Ovary (tissue), 9 donors: ENCODE data around the gene PTGES. TPM values are rescaled to one million over a fixed set of nuclear protein-coding genes. Genes with fewer than 3 reads are reported as not detected.

ENCODE experiments used
- DNase-seq, 5 donors: peaks; one replicate each; pipeline ENCODE4 v3.0.0-alpha.2; 2019 to 2020
- H3K27ac ChIP-seq, 2 donors: fragments of 200-600 bp; one replicate each; pipeline versions ENCODE4 v1.5.1 to v1.8.0; 2019 to 2022
- H3K27me3 ChIP-seq: fragments of 200-600 bp; one replicate; pipeline ENCODE4 v1.8.0; 2022
- H3K36me3 ChIP-seq: fragments of 200-600 bp; sonication (generic); one replicate; pipeline ENCODE4 v1.5.1; 2019
- H3K4me1 ChIP-seq: one replicate; pipeline ENCODE4 v1.8.1; 2013; ENCODE audit warnings: mild to moderate bottlenecking, moderate library complexity; ENCODE audit not compliant: insufficient read depth
- H3K4me3 ChIP-seq: fragments of 200-600 bp; sonication (generic); one replicate; pipeline ENCODE4 v1.5.1; 2017
- H3K9me3 ChIP-seq, 2 donors: fragments of 200-600 bp in 1 of 2; sonication (generic) in 1 of 2; one replicate each; pipeline versions ENCODE4 v1.5.1 to v1.8.1; 2013 to 2019; ENCODE audit warnings: mild to moderate bottlenecking in 1 of 2, moderate library complexity in 1 of 2
- EP300 ChIP-seq: sonication (generic); formaldehyde crosslinking; IDR thresholded peaks from one replicate; pipeline ENCODE4 v1.6.1; 2017; ENCODE audit warnings: antibody characterized with exemption
- POLR2A ChIP-seq: fragments of 450-650 bp; IDR thresholded peaks from one replicate; pipeline ENCODE4 v1.6.1; 2017; ENCODE audit warnings: antibody characterized with exemption, mild to moderate bottlenecking, moderate library complexity
- WGBS, 3 donors: extraction: QIAGEN DNeasy Blood & Tissue Kit in 1 of 3; methylation state at CpG; one replicate each; pipeline versions ENCODE4 v1.1.5 to v1.1.7; 2013 to 2017; 5-methylcytosine and 5-hydroxymethylcytosine counted together
- intact Hi-C, 4 donors: fragments of 100-400 bp; cut with DNase I; formaldehyde crosslinking; loops; one replicate each; pipeline versions ENCODE4 v1.11.0 to v1.15.1; 2022 to 2023
- polyA plus RNA-seq, 2 donors: library from polyadenylated mRNA; stranded (reverse); fragments of 200-250 nt in 1 of 2; fragments of 350-450 nt in 1 of 2; fragmentation: Illumina TruSeq in 1 of 2; extraction: RNeasy Lipid Tissue Mini Kit (QIAGEN cat#74804) in 1 of 2; gene quantifications; one replicate each; pipeline ENCODE4 v1.2.3, GENCODE V29; 2013 to 2014
- total RNA-seq, 7 donors: library from RNA; depleted of rRNA in 2 of 7; stranded (reverse); fragments of >200 nt in 2 of 7; fragmentation: NEBNext Ultra II Directional in 3 of 7; extraction: Animal tissue kit (Norgen Biotek cat#: 25700) in 3 of 7; gene quantifications; one replicate each; pipeline versions ENCODE4 v1.1.0 to v1.2.4, GENCODE V29; 2016 to 2023
- TF ChIP-seq, protein P1 (sequence below), 3 donors: fragments of 450-650 bp in 2 of 3; fragments of 200-600 bp in 1 of 3; IDR thresholded peaks; one replicate each; pipeline versions ENCODE4 v1.5.1 to v1.8.0; 2016 to 2022; ENCODE audit warnings: antibody characterized with exemption in 3 of 3, mild to moderate bottlenecking in 1 of 3
- donor health status: DM: no; HTN: no; CAD: no; lungs with moderate emphysema.
- donor health status: DM: no; HTN: no; CAD: no.
- donor health status: Bipolar disorder and iron deficiency.
- donor health status: DM: yes; HTN: yes; CAD: no.
- donor health status: DM: no; HTN: no; CAD: no.
- donor health status: DM: yes; HTN: yes; CAD: no.

The PTGES gene
- total and polyA plus RNA-seq, 9 donors: 0.63 to 22.6 (median 1.6) TPM

DNA sequence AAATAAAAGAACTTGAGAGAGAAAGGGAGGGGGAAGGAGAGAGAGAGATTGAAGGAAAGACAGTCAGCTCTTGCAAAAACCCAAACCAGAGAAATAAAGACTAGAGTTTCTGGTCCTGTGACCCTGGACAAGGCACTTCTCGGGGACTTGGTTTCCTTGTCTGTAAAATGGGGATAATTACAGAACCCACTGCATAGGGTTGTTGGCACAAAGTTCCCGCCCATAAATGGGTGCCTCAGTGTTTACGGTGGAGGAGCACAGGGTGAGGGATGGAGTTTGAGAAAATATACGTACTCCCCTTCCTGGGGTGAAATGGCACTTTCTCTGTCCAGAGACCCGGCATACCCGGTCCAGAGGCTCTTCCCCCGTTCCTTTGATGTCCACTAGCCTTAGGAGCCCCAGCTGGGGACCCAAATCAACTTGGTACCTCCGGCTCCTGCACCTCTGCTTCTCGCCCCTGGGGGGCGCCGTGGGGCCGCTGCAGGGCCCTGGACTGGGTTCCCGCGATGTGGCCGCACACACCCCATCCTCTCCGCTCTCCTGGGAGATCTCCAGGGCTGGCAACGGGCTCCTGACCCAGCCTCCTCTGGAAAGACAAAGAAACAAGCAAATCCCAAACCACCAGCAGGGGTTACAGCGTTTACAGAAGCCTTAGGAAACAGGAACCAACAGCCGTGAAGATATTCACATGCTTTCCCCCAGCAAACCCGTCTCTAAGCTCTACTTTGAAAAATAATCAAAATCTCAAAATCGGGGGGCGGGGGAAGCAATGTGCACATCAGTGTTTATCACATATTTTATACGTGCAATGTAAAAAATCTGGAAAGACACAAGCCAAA, 26.3 kb downstream of the PTGES start:
- DNase-seq: peak; percentile 52 to 77 (median 59)
- no peaks in the 10 kb centered on the region for H3K27me3 ChIP-seq
- no peak overlapping the region for H3K27ac ChIP-seq
- intact Hi-C loops: no loop called here
- H3K4me3 ChIP-seq: no peak overlapping the region
- no peaks in the 10 kb centered on the region for H3K9me3 ChIP-seq
- no peaks in the 10 kb centered on the region for H3K36me3 ChIP-seq
- TF ChIP-seq EP300 (no peak), POLR2A (no peak)
- TF ChIP-seq, protein P1, sequence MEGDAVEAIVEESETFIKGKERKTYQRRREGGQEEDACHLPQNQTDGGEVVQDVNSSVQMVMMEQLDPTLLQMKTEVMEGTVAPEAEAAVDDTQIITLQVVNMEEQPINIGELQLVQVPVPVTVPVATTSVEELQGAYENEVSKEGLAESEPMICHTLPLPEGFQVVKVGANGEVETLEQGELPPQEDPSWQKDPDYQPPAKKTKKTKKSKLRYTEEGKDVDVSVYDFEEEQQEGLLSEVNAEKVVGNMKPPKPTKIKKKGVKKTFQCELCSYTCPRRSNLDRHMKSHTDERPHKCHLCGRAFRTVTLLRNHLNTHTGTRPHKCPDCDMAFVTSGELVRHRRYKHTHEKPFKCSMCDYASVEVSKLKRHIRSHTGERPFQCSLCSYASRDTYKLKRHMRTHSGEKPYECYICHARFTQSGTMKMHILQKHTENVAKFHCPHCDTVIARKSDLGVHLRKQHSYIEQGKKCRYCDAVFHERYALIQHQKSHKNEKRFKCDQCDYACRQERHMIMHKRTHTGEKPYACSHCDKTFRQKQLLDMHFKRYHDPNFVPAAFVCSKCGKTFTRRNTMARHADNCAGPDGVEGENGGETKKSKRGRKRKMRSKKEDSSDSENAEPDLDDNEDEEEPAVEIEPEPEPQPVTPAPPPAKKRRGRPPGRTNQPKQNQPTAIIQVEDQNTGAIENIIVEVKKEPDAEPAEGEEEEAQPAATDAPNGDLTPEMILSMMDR (IDR thresholded peaks at IDR 0.05): peak; percentile 40 to 71 (median 63)
- H3K4me1 ChIP-seq: no peaks in the 10 kb centered on the region
- 11 to 13% (median 13%) methylated on average over 23 of the region's 23 CpGs for WGBS, 3 donors

DNA sequence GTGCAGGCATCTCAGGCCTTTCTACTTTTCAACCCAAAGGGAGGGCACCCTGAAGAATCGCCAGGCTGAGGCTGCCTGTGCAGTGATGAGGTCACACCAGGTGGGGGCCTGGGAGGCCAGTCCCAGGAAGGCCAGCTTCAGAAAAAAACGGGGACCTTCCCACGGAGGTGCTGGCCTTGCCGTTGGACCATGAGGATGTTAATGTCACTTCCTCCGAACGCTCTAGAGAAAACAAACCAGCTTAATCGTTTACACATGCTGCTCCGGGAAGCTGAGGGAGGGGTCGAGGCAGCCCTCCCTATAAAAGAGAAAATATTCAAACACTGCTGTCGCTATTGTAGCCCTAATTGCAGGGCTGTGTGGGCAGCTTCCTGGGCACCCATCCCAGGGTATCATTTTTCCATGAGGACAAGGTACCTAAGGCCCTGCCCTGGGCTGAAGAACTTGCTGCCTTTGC, 27.0 kb downstream of the PTGES start:
- Histone ChIP-seq H3K9me3 (no peaks in the 10 kb centered on the region), H3K4me1 (no peaks in the 10 kb centered on the region), H3K27ac (no peak overlapping the region), H3K36me3 (no peaks in the 10 kb centered on the region), H3K27me3 (no peaks in the 10 kb centered on the region), H3K4me3 (no peak overlapping the region)
- TF ChIP-seq, protein P1 (IDR thresholded peaks at IDR 0.05): no peak
- TF ChIP-seq EP300: no peak
- intact Hi-C loops: loop anchor here in 1 of 4 donors (2.0 kb wide), 1 partner anchor 73 kb away; no protein-coding TSS in a partner anchor
- WGBS, 3 donors: 22 to 28% (median 28%) methylated on average over 10 of the region's 10 CpGs
- no peak for DNase-seq

DNA sequence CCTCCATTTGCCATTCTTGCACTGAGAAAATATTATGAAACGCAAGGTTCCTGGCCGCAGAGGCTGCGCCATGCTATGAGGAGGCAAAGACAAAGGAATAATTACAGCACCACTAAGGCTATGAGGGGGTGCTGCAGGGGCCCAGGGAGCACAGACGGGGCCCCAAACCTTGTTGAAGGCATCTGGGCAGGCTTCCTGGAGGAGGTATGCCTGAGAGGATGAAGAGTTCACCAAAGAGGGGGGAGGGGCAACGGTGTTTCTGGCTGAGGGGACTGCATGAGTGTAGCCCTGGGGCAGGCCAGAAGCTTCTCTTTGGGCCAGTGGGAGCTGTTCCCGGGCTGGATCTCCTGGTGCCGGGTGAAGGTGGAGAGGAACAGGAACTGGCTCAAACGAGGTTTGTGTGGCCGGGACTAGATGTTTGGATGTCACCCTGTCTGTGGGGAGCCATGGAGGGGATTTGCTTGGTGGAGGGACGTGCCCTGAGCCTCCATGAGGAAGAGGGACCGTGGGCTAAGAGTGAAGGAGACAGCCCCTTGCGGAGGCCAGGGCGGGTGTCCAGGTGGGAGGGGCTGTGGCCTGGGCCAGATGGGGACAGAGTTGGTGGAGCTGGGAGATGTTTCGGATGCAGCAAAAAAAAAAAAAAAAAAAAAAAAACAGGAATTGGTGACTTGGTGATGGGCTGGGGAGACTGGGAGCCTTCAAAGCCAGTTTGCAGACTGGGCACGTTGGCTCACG, 28.2 kb downstream of the PTGES start:
- 81 to 86% (median 83%) methylated on average over 16 of the region's 16 CpGs for WGBS, 3 donors
- TF ChIP-seq POLR2A: no peak
- TF ChIP-seq, protein P1 (IDR thresholded peaks at IDR 0.05): no peak
- no peak for TF ChIP-seq EP300
- Histone ChIP-seq H3K9me3 (no peaks in the 10 kb centered on the region), H3K4me1 (no peaks in the 10 kb centered on the region), H3K4me3 (no peak overlapping the region), H3K27me3 (no peaks in the 10 kb centered on the region), H3K27ac (no peak overlapping the region), H3K36me3 (no peaks in the 10 kb centered on the region)
- no peak for DNase-seq
- intact Hi-C loops: loop anchor here in 1 of 4 donors (2.0 kb wide), 1 partner anchor 72 kb away; no protein-coding TSS in a partner anchor

DNA sequence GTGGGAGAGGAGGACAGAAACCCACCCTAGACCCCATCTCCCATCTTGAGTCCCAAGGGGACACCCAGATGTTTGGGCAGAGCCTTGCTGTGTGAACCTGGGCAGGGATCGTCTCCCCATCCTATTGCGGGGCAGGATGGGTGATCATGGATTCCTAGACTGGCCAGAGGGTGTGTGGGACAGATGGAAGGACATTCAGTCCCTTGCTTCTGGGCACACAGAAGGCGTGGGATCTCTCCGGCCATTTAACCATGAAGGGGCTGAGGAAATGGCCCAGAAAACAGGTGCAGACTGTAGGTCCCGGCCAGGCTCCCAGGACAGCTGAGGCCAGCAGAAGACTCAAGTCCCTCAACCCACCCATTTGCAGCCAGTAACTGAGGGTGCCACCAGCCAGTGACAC, 29.9 kb downstream of the PTGES start:
- H3K4me3 ChIP-seq: no peak overlapping the region
- H3K27me3 ChIP-seq: no peaks in the 10 kb centered on the region
- H3K36me3 ChIP-seq: no peaks in the 10 kb centered on the region
- H3K4me1 ChIP-seq: no peaks in the 10 kb centered on the region
- DNase-seq: no peak
- intact Hi-C loops: no loop called here
- TF ChIP-seq EP300 (no peak), POLR2A (no peak)
- TF ChIP-seq, protein P1 (IDR thresholded peaks at IDR 0.05): no peak
- WGBS, 3 donors: 90 to 95% (median 95%) methylated on average over 5 of the region's 5 CpGs
- no peak overlapping the region for H3K27ac ChIP-seq
- no peaks in the 10 kb centered on the region for H3K9me3 ChIP-seq
